Liver (tissue), 9 donors: ENCODE data around the gene ARHGEF18. TPM values are rescaled to one million over a fixed set of nuclear protein-coding genes. Genes with fewer than 3 reads are reported as not detected.

Experiments
- DNase-seq: peaks from one replicate; pipeline ENCODE4 v3.0.0-alpha.2; 2017; ENCODE audit warnings: low spot score
- H3K27ac ChIP-seq, 2 donors: one replicate each; pipeline ENCODE4 v1.7.0; 2013; ENCODE audit warnings: inconsistent platforms in 2 of 2, low read length in 2 of 2, control low read depth in 1 of 2, low read depth in 1 of 2, mild to moderate bottlenecking in 1 of 2
- H3K27me3 ChIP-seq, 4 donors: one replicate each; pipeline versions ENCODE4 v1.6.1 to v1.7.0; 2013; ENCODE audit warnings: low read length in 3 of 4, inconsistent platforms in 1 of 4, mild to moderate bottlenecking in 1 of 4, moderate library complexity in 1 of 4; ENCODE audit not compliant: control insufficient read depth in 4 of 4, insufficient read depth in 4 of 4
- H3K36me3 ChIP-seq, 4 donors: one replicate each; pipeline versions ENCODE4 v1.6.1 to v1.7.0; 2013; ENCODE audit warnings: low read length in 3 of 4, mild to moderate bottlenecking in 3 of 4, low read depth in 1 of 4, moderate library complexity in 1 of 4; ENCODE audit not compliant: control insufficient read depth in 4 of 4, insufficient read depth in 3 of 4
- H3K4me1 ChIP-seq, 4 donors: one replicate each; pipeline versions ENCODE4 v1.6.1 to v1.7.0; 2013; ENCODE audit warnings: low read length in 3 of 4, mild to moderate bottlenecking in 3 of 4, moderate library complexity in 1 of 4; ENCODE audit not compliant: control insufficient read depth in 4 of 4, insufficient read depth in 4 of 4
- H3K4me3 ChIP-seq, 3 donors: one replicate each; pipeline versions ENCODE4 v1.6.1 to v1.7.0; 2013; ENCODE audit warnings: low read length in 3 of 3, control low read depth in 1 of 3, low read depth in 1 of 3, mild to moderate bottlenecking in 1 of 3
- H3K9ac ChIP-seq, 2 donors: one replicate each; pipeline ENCODE4 v1.7.0; 2013; ENCODE audit warnings: low read length in 2 of 2, mild to moderate bottlenecking in 2 of 2, moderate library complexity in 2 of 2, control low read depth in 1 of 2, low read depth in 1 of 2
- H3K9me3 ChIP-seq, 4 donors: one replicate each; pipeline versions ENCODE4 v1.6.1 to v1.7.0; 2013; ENCODE audit warnings: low read length in 3 of 4; ENCODE audit not compliant: control insufficient read depth in 4 of 4
- EGR1 ChIP-seq, 2 donors: IDR thresholded peaks; 2 replicates each; pipeline ENCODE4 v1.6.1; 2016 to 2018; ENCODE audit warnings: antibody characterized with exemption in 2 of 2, low read depth in 2 of 2
- FOXA1 ChIP-seq: IDR thresholded peaks from 2 replicates; pipeline ENCODE4 v1.6.1; 2016; ENCODE audit warnings: antibody characterized with exemption
- GABPA ChIP-seq, 2 donors: IDR thresholded peaks in 1 of 2; conservative IDR thresholded peaks in 1 of 2; 2 replicates each; pipeline ENCODE4 v1.6.1; 2016; ENCODE audit warnings: antibody characterized with exemption in 2 of 2, mild to moderate bottlenecking in 1 of 2, moderate library complexity in 1 of 2
- HNF4A ChIP-seq, 2 donors: conservative IDR thresholded peaks; 2 replicates each; pipeline ENCODE4 v1.6.1; 2016; ENCODE audit warnings: antibody characterized with exemption in 2 of 2, mild to moderate bottlenecking in 2 of 2
- HNF4G ChIP-seq: IDR thresholded peaks from 2 replicates; pipeline ENCODE4 v1.6.1; 2016; ENCODE audit warnings: antibody characterized with exemption
- JUND ChIP-seq, 2 donors: IDR thresholded peaks; 2 replicates each; pipeline ENCODE4 v1.6.1; 2016; ENCODE audit warnings: antibody characterized with exemption in 2 of 2
- NR2F2 ChIP-seq: IDR thresholded peaks from 2 replicates; pipeline ENCODE4 v1.6.1; 2016; ENCODE audit warnings: antibody characterized with exemption
- RAD21 ChIP-seq, 2 donors: IDR thresholded peaks; 2 replicates each; pipeline ENCODE4 v1.6.1; 2016; ENCODE audit warnings: antibody characterized with exemption in 2 of 2, mild to moderate bottlenecking in 2 of 2
- SP1 ChIP-seq: IDR thresholded peaks from 2 replicates; pipeline ENCODE4 v1.6.1; 2018; ENCODE audit warnings: antibody characterized with exemption, mild to moderate bottlenecking
- TAF1 ChIP-seq: conservative IDR thresholded peaks from 2 replicates; pipeline ENCODE4 v1.6.1; 2016; ENCODE audit warnings: antibody characterized with exemption, mild to moderate bottlenecking
- WGBS: extraction: QIAGEN DNeasy Blood & Tissue Kit; methylation state at CpG from one replicate; pipeline ENCODE4 v1.1.7; 2013; 5-methylcytosine and 5-hydroxymethylcytosine counted together
- polyA plus RNA-seq, 2 donors: library from polyadenylated mRNA; stranded (reverse) in 1 of 2; unstranded in 1 of 2; fragments of 200-250 nt in 1 of 2; fragments of >200 nt in 1 of 2; fragmentation: Nextera tagmentation in 1 of 2; extraction: Ambion mirVana in 1 of 2; gene quantifications; one replicate each; pipeline versions ENCODE4 v1.2.1 to v1.2.3, GENCODE V29; 2013 to 2015
- total RNA-seq, 2 donors: library from RNA; depleted of rRNA; stranded (reverse); fragments of >200 nt; gene quantifications; one replicate each; pipeline ENCODE4 v1.2.3, GENCODE V29; 2014
- TF ChIP-seq, protein P1 (sequence below): IDR thresholded peaks from 2 replicates; pipeline ENCODE4 v1.6.1; 2016; ENCODE audit warnings: antibody characterized with exemption
- TF ChIP-seq, protein P2 (sequence below): IDR thresholded peaks from 2 replicates; pipeline ENCODE4 v1.6.1; 2016; ENCODE audit warnings: antibody characterized with exemption
- TF ChIP-seq, protein P3 (sequence below): IDR thresholded peaks from 2 replicates; pipeline ENCODE4 v1.6.1; 2016; ENCODE audit warnings: antibody characterized with exemption
- TF ChIP-seq, protein P4 (sequence below): IDR thresholded peaks from 2 replicates; pipeline ENCODE4 v1.6.1; 2016; ENCODE audit warnings: antibody characterized with exemption, mild to moderate bottlenecking
- TF ChIP-seq, protein P5 (sequence below): fragments of 150-350 bp; IDR thresholded peaks from 2 replicates; pipeline ENCODE4 v1.5.1; 2017; ENCODE audit warnings: improper control_type of control experiment, low read depth, low read length; ENCODE audit not compliant: missing input control
- donor health status: healthy.
- donor health status: healthy.
- donor health status: healthy.
- donor health status: healthy.
- donor health status: healthy.

ARHGEF18 gene
- total and polyA plus RNA-seq, 4 donors, result 3.3 to 28.8 (median 14.9) TPM

DNA sequence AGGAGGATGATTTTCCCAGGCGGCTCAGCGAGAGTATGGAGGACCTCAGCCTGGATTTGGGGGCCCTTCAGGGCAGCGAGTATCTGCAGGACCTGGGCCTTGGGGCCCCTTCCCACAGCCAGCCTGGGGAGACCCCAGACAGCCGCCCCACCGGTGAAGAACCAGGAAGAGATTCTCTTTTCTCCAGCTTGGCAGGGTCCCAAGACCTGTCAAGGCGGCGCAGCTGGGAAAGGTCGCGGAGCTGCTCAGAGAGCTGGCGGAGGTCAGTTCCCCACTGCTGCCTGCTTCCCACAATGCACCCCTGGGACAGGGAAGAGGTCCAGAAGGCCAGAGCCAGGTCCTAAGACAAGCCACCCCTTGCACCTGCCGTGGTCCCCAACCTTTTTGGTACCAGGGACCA, 24.1 kb downstream of the ARHGEF18 start:
- 89% methylated on average over 11 of the region's 11 CpGs for WGBS
- Histone ChIP-seq H3K9me3 (no peaks in the 10 kb centered on the region), H3K36me3 (no peaks in the 10 kb centered on the region), H3K4me3 (no peak overlapping the region), H3K4me1 (no peaks in the 10 kb centered on the region), H3K9ac (no peak overlapping the region), H3K27me3 (no peaks in the 10 kb centered on the region), H3K27ac (no peak overlapping the region)
- TF ChIP-seq GABPA (IDR thresholded peaks at IDR 0.05 in 1 of 2, conservative IDR thresholded peaks at IDR 0.05 in 1 of 2) (no peak), EGR1 (IDR thresholded peaks at IDR 0.05; ENCODE audit: low read depth in 2 of 2) (no peak), SP1 (no peak), HNF4G (no peak), NR2F2 (no peak), FOXA1 (no peak), JUND (IDR thresholded peaks at IDR 0.05) (no peak), RAD21 (IDR thresholded peaks at IDR 0.05) (no peak), TAF1 (no peak)
- TF ChIP-seq, protein P1, sequence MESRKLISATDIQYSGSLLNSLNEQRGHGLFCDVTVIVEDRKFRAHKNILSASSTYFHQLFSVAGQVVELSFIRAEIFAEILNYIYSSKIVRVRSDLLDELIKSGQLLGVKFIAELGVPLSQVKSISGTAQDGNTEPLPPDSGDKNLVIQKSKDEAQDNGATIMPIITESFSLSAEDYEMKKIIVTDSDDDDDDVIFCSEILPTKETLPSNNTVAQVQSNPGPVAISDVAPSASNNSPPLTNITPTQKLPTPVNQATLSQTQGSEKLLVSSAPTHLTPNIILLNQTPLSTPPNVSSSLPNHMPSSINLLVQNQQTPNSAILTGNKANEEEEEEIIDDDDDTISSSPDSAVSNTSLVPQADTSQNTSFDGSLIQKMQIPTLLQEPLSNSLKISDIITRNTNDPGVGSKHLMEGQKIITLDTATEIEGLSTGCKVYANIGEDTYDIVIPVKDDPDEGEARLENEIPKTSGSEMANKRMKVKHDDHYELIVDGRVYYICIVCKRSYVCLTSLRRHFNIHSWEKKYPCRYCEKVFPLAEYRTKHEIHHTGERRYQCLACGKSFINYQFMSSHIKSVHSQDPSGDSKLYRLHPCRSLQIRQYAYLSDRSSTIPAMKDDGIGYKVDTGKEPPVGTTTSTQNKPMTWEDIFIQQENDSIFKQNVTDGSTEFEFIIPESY, result no peak
- TF ChIP-seq, protein P2, sequence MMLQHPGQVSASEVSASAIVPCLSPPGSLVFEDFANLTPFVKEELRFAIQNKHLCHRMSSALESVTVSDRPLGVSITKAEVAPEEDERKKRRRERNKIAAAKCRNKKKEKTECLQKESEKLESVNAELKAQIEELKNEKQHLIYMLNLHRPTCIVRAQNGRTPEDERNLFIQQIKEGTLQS, result no peak
- TF ChIP-seq, protein P3, sequence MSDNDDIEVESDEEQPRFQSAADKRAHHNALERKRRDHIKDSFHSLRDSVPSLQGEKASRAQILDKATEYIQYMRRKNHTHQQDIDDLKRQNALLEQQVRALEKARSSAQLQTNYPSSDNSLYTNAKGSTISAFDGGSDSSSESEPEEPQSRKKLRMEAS, result no peak
- TF ChIP-seq, protein P4, sequence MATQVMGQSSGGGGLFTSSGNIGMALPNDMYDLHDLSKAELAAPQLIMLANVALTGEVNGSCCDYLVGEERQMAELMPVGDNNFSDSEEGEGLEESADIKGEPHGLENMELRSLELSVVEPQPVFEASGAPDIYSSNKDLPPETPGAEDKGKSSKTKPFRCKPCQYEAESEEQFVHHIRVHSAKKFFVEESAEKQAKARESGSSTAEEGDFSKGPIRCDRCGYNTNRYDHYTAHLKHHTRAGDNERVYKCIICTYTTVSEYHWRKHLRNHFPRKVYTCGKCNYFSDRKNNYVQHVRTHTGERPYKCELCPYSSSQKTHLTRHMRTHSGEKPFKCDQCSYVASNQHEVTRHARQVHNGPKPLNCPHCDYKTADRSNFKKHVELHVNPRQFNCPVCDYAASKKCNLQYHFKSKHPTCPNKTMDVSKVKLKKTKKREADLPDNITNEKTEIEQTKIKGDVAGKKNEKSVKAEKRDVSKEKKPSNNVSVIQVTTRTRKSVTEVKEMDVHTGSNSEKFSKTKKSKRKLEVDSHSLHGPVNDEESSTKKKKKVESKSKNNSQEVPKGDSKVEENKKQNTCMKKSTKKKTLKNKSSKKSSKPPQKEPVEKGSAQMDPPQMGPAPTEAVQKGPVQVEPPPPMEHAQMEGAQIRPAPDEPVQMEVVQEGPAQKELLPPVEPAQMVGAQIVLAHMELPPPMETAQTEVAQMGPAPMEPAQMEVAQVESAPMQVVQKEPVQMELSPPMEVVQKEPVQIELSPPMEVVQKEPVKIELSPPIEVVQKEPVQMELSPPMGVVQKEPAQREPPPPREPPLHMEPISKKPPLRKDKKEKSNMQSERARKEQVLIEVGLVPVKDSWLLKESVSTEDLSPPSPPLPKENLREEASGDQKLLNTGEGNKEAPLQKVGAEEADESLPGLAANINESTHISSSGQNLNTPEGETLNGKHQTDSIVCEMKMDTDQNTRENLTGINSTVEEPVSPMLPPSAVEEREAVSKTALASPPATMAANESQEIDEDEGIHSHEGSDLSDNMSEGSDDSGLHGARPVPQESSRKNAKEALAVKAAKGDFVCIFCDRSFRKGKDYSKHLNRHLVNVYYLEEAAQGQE, result no peak
- DNase-seq, result no peak

DNA sequence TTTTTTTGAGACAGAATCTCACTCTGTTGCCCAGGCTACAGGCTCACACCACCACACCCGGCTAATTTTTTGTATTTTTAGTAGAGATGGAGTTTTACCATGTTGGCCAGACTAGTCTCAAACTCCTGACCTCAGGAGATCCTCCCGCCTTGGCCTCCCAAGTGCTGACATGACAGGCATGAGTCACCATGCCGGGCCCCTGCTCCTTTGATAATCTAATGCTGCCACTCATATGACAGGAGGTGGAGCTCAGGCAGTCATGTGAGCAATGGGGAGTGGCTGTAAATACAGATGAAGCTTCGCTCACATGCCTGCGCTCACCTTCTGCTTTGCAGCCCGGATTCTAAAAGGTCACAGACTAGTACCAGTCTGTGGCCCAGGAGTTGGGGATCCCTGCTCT, 25.1 kb downstream of the ARHGEF18 start:
- Histone ChIP-seq H3K9me3 (no peaks in the 10 kb centered on the region), H3K27ac (no peak overlapping the region), H3K27me3 (no peaks in the 10 kb centered on the region), H3K36me3 (no peaks in the 10 kb centered on the region), H3K4me3 (no peak overlapping the region), H3K4me1 (no peaks in the 10 kb centered on the region), H3K9ac (no peak overlapping the region)
- DNase-seq, result no peak
- WGBS, result 90% methylated on average over 6 of the region's 6 CpGs
- TF ChIP-seq, protein P3, result no peak
- TF ChIP-seq, protein P1, result no peak
- TF ChIP-seq, protein P5, sequence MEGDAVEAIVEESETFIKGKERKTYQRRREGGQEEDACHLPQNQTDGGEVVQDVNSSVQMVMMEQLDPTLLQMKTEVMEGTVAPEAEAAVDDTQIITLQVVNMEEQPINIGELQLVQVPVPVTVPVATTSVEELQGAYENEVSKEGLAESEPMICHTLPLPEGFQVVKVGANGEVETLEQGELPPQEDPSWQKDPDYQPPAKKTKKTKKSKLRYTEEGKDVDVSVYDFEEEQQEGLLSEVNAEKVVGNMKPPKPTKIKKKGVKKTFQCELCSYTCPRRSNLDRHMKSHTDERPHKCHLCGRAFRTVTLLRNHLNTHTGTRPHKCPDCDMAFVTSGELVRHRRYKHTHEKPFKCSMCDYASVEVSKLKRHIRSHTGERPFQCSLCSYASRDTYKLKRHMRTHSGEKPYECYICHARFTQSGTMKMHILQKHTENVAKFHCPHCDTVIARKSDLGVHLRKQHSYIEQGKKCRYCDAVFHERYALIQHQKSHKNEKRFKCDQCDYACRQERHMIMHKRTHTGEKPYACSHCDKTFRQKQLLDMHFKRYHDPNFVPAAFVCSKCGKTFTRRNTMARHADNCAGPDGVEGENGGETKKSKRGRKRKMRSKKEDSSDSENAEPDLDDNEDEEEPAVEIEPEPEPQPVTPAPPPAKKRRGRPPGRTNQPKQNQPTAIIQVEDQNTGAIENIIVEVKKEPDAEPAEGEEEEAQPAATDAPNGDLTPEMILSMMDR, result no peak
- TF ChIP-seq HNF4G (no peak), HNF4A (conservative IDR thresholded peaks at IDR 0.05) (no peak), RAD21 (IDR thresholded peaks at IDR 0.05) (no peak)
- TF ChIP-seq, protein P4, result no peak
